PFSK-1 (cell line): ENCODE measurements around the gene KIF26B.

Source experiments
- FOXP2 ChIP-seq: optimal IDR thresholded peaks from 2 replicates; pipeline ENCODE3; 2011; ENCODE audit warnings: borderline replicate concordance, control low read depth, inconsistent platforms; ENCODE audit not compliant: insufficient read depth; ENCODE audit errors: extremely low read length, extremely low read depth
- POLR2AphosphoS5 ChIP-seq: IDR thresholded peaks from 2 replicates; pipeline ENCODE4 v1.6.1; 2012; ENCODE audit warnings: low read depth, mild to moderate bottlenecking, control low read depth, low read length, moderate library complexity
- SIN3A ChIP-seq: IDR thresholded peaks from 2 replicates; pipeline ENCODE4 v1.6.1; 2012; ENCODE audit warnings: mild to moderate bottlenecking, low read length, moderate library complexity, borderline replicate concordance; ENCODE audit not compliant: insufficient read depth
- TAF1 ChIP-seq: IDR thresholded peaks from 2 replicates; pipeline ENCODE4 v1.6.1; 2012; ENCODE audit warnings: low read length, control low read depth, borderline replicate concordance; ENCODE audit not compliant: insufficient read depth
- TF ChIP-seq, protein P1 (sequence below), 2 experiments: IDR thresholded peaks; 2 replicates each; pipeline versions ENCODE4 v1.6.1 to v1.8.0; 2011 to 2012; ENCODE audit warnings: low read depth in 2 of 2, low read length in 2 of 2, control low read depth in 1 of 2, inconsistent platforms in 1 of 2, mild to moderate bottlenecking in 1 of 2, moderate library complexity in 1 of 2; ENCODE audit not compliant: insufficient read depth in 1 of 2

KIF26B gene

GRCh38 chr1:245153552-245154428 is 995 bp upstream of the KIF26B start:
- TF ChIP-seq SIN3A (no peak), POLR2AphosphoS5 (no peak), FOXP2 (no peak)
- TF ChIP-seq, protein P1, sequence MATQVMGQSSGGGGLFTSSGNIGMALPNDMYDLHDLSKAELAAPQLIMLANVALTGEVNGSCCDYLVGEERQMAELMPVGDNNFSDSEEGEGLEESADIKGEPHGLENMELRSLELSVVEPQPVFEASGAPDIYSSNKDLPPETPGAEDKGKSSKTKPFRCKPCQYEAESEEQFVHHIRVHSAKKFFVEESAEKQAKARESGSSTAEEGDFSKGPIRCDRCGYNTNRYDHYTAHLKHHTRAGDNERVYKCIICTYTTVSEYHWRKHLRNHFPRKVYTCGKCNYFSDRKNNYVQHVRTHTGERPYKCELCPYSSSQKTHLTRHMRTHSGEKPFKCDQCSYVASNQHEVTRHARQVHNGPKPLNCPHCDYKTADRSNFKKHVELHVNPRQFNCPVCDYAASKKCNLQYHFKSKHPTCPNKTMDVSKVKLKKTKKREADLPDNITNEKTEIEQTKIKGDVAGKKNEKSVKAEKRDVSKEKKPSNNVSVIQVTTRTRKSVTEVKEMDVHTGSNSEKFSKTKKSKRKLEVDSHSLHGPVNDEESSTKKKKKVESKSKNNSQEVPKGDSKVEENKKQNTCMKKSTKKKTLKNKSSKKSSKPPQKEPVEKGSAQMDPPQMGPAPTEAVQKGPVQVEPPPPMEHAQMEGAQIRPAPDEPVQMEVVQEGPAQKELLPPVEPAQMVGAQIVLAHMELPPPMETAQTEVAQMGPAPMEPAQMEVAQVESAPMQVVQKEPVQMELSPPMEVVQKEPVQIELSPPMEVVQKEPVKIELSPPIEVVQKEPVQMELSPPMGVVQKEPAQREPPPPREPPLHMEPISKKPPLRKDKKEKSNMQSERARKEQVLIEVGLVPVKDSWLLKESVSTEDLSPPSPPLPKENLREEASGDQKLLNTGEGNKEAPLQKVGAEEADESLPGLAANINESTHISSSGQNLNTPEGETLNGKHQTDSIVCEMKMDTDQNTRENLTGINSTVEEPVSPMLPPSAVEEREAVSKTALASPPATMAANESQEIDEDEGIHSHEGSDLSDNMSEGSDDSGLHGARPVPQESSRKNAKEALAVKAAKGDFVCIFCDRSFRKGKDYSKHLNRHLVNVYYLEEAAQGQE (IDR thresholded peaks at IDR 0.05; ENCODE audit: insufficient read depth in 1 of 2, low read depth in 2 of 2, low read length in 2 of 2), result no peak

DNA sequence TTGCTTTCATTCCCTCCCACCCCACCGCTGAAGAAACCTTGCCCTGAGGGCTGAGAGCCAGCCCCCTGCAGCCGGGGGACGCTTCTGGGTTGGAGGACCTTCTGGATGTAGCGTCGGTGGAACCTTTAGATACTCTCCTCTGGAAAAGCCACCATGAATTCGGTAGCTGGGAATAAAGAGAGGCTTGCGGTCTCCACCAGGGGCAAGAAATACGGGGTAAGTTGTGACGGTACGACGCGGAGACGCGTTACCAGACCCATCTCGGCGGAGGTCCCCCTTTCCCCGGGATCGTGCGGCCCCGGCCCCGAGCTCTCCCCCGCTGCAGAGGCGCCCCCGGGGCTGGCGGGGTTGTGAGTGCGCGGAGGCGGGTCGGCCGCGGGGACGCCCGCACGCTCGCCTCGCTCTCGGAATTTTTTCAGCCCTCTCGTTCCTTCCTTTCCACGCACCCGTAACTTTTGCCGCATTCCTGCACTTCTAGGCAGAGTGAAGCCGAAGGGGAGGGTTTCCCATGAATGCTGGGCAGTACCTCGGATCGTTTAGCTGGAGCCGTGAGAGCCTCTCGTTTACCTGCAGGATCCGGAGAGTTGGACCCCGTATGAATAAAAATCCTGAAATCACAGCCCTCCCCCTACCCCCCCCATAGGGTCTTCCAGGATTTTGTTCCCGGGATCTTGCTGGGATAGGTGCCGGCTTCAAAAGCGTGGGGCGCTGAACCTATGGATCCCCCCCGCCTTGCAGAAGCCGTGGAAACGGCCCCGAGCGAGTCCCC is 671 bp downstream of the KIF26B start:
- TF ChIP-seq FOXP2 (no peak), POLR2AphosphoS5 (no peak), SIN3A (no peak), TAF1 (no peak)
- TF ChIP-seq, protein P1 (IDR thresholded peaks at IDR 0.05; ENCODE audit: insufficient read depth in 1 of 2, low read depth in 2 of 2, low read length in 2 of 2), result no peak

- no peak for TF ChIP-seq TAF1
- TF ChIP-seq FOXP2, result peak; percentile 60
- TF ChIP-seq POLR2AphosphoS5, result no peak
- TF ChIP-seq, protein P1 (IDR thresholded peaks at IDR 0.05; ENCODE audit: insufficient read depth in 1 of 2, low read depth in 2 of 2, low read length in 2 of 2), result no peak
- no peak for TF ChIP-seq SIN3A
Measured at GRCh38 chr1:245156041-245156735, 1.4 kb downstream of the KIF26B start.

DNA sequence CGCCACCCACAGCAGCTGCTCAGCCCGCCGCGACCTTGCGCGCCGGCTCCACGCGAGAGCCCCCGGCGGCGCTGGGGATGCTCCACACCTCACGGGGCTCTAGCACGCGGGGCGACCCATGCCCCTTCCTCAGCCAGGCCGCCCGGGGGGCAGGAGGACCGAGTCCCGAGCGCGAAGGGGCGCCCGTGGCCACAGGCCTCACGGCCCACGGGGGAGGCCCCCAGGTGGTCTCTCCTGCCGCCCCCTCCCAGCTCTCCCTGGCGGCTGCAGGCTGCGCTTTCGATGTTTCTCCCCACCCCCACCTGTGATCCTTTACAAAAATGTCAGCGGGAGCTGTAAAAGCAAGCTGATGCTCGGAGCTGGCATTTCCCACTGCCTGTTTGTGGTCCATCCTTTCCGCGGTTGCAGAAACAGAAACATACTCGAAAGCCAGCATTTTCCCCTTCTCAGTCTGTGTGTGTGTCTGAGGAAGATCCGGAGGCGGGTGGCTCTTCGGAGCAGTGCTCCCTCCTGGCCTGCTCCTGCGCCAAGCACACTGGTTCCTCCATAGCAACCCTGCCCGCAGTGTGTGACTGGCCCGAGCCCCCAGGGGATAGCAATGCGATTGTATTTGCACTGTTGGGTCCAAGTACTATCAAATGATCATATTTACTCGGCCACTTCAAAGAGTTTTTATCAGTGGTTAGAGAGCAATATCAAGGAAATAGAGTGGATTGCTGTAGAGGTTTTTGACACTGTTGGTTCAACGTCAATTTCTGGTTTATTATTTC is 2.1 kb downstream of the KIF26B start:
- no peak for TF ChIP-seq FOXP2
- no peak for TF ChIP-seq TAF1
- no peak for TF ChIP-seq SIN3A
- TF ChIP-seq, protein P1 (IDR thresholded peaks at IDR 0.05; ENCODE audit: insufficient read depth in 1 of 2, low read depth in 2 of 2, low read length in 2 of 2), result no peak
- no peak for TF ChIP-seq POLR2AphosphoS5
